SK-N-SH treated with all-trans-retinoic acid at 6 μM for 48 hours (cell line): ENCODE data around the gene RFLNA.

Source experiments
- ATAC-seq: fragments of 200-7000 bp; cut with Tn5 transposase; 3 replicates; pipeline ENCODE4 v1.9.1; 2020; ENCODE audit warnings: mild to moderate bottlenecking, moderate library complexity
- ARNTL ChIP-seq: fragments of 450-650 bp; formaldehyde crosslinking; IDR thresholded peaks from 2 replicates; pipeline ENCODE4 v1.5.0; 2020; ENCODE audit warnings: low read depth, mild to moderate bottlenecking, moderate library complexity, borderline replicate concordance
- BACH2 ChIP-seq: fragments of 250-450 bp; sonication (Bioruptor Pico); IDR thresholded peaks from 2 replicates; pipeline ENCODE4 v1.9.0; 2021; ENCODE audit warnings: mild to moderate bottlenecking, borderline replicate concordance
- CREB5 ChIP-seq: fragments of 250-450 bp; sonication (Bioruptor Pico); IDR thresholded peaks from 2 replicates; pipeline ENCODE4 v1.5.1; 2020; ENCODE audit warnings: low read depth, mild to moderate bottlenecking, moderate library complexity
- CSDC2 ChIP-seq: fragments of 250-450 bp; sonication (Bioruptor Pico); IDR thresholded peaks from 2 replicates; pipeline ENCODE4 v1.5.0; 2020; ENCODE audit warnings: mild to moderate bottlenecking, moderate library complexity
- CSRNP3 ChIP-seq: fragments of 250-450 bp; sonication (Bioruptor Pico); IDR thresholded peaks from 2 replicates; pipeline ENCODE4 v1.5.1; 2021; ENCODE audit warnings: mild to moderate bottlenecking, moderate library complexity
- ESRRG ChIP-seq: fragments of 250-450 bp; sonication (Bioruptor Pico); IDR thresholded peaks from 2 replicates; pipeline ENCODE4 v1.6.1; 2021; ENCODE audit warnings: mild to moderate bottlenecking
- GLIS3 ChIP-seq: fragments of 250-450 bp; sonication (Bioruptor Pico); IDR thresholded peaks from 2 replicates; pipeline ENCODE4 v1.5.0; 2020; ENCODE audit warnings: mild to moderate bottlenecking, moderate library complexity
- ISL1 ChIP-seq: fragments of 250-450 bp; sonication (Bioruptor Pico); IDR thresholded peaks from 2 replicates; pipeline ENCODE4 v2.1.2; 2022; ENCODE audit warnings: mild to moderate bottlenecking, moderate library complexity
- OSR1 ChIP-seq: fragments of 250-450 bp; sonication (Bioruptor Pico); IDR thresholded peaks from 2 replicates; pipeline ENCODE4 v1.8.0; 2022; ENCODE audit warnings: moderate library complexity, mild to moderate bottlenecking, inconsistent platforms
- PPARA ChIP-seq: fragments of 250-450 bp; sonication (Bioruptor Pico); IDR thresholded peaks from 2 replicates; pipeline ENCODE4 v1.5.0; 2020; ENCODE audit warnings: mild to moderate bottlenecking, borderline replicate concordance
- RARB ChIP-seq: fragments of 250-450 bp; sonication (Bioruptor Pico); IDR thresholded peaks from 2 replicates; pipeline ENCODE4 v1.8.0; 2021; ENCODE audit warnings: mild to moderate bottlenecking, moderate library complexity
- SNAI2 ChIP-seq: fragments of 250-450 bp; sonication (Bioruptor Pico); IDR thresholded peaks from 2 replicates; pipeline ENCODE4 v1.5.0; 2020; ENCODE audit warnings: mild to moderate bottlenecking, moderate library complexity
- TCF4 ChIP-seq: fragments of 250-450 bp; sonication (Bioruptor Pico); IDR thresholded peaks from 2 replicates; pipeline ENCODE4 v1.8.0; 2021; ENCODE audit warnings: mild to moderate bottlenecking, moderate library complexity, borderline replicate concordance
- TOX ChIP-seq: fragments of 250-450 bp; sonication (Bioruptor Pico); IDR thresholded peaks from 2 replicates; pipeline ENCODE4 v1.8.0; 2021; ENCODE audit warnings: mild to moderate bottlenecking, moderate library complexity, borderline replicate concordance
- ZC3H10 ChIP-seq: fragments of 250-450 bp; sonication (Bioruptor Pico); IDR thresholded peaks from 2 replicates; pipeline ENCODE4 v1.5.1; 2021; ENCODE audit warnings: mild to moderate bottlenecking, moderate library complexity
- ZFP3 ChIP-seq: fragments of 250-450 bp; sonication (Bioruptor Pico); IDR thresholded peaks from 2 replicates; pipeline ENCODE4 v1.5.0; 2020; ENCODE audit warnings: mild to moderate bottlenecking, moderate library complexity
- ZFP30 ChIP-seq: fragments of 450-650 bp; formaldehyde crosslinking; IDR thresholded peaks from 2 replicates; pipeline ENCODE4 v1.5.0; 2022; ENCODE audit warnings: mild to moderate bottlenecking, moderate library complexity
- ZNF565 ChIP-seq: fragments of 450-650 bp; formaldehyde crosslinking; conservative IDR thresholded peaks from 2 replicates; pipeline ENCODE4 v1.5.0; 2020; ENCODE audit warnings: low read depth, mild to moderate bottlenecking, moderate library complexity
- ZNF70 ChIP-seq: fragments of 450-650 bp; formaldehyde crosslinking; IDR thresholded peaks from 2 replicates; pipeline ENCODE4 v1.5.0; 2020; ENCODE audit warnings: mild to moderate bottlenecking, moderate library complexity
- ZNF8 ChIP-seq: fragments of 450-650 bp; formaldehyde crosslinking; IDR thresholded peaks from 2 replicates; pipeline ENCODE4 v1.5.0; 2020; ENCODE audit warnings: mild to moderate bottlenecking, moderate library complexity
- TF ChIP-seq, protein P1 (sequence below): fragments of 250-450 bp; sonication (Bioruptor Pico); IDR thresholded peaks from 2 replicates; pipeline ENCODE4 v1.8.0; 2020; ENCODE audit warnings: mild to moderate bottlenecking, moderate library complexity, borderline replicate concordance
- TF ChIP-seq, protein P2 (sequence below): fragments of 250-450 bp; sonication (Bioruptor Pico); IDR thresholded peaks from 2 replicates; pipeline ENCODE4 v1.8.0; 2021; ENCODE audit warnings: low read depth, mild to moderate bottlenecking, moderate library complexity, borderline replicate concordance
- TF ChIP-seq, protein P3 (sequence below): fragments of 250-450 bp; sonication (Bioruptor Pico); IDR thresholded peaks from 2 replicates; pipeline ENCODE4 v1.5.0; 2020; ENCODE audit warnings: mild to moderate bottlenecking, moderate library complexity

The RFLNA gene

GRCh38 chr12:124259154-124260066, 35.5 kb upstream of the RFLNA start:
- no peak for TF ChIP-seq ARNTL (CRISPR knock-in tag)
- no peak for TF ChIP-seq CSDC2 (CRISPR knock-in tag)
- no peak for TF ChIP-seq OSR1
- no peak for TF ChIP-seq PPARA (CRISPR knock-in tag)
- ATAC-seq, result no peak

DNA sequence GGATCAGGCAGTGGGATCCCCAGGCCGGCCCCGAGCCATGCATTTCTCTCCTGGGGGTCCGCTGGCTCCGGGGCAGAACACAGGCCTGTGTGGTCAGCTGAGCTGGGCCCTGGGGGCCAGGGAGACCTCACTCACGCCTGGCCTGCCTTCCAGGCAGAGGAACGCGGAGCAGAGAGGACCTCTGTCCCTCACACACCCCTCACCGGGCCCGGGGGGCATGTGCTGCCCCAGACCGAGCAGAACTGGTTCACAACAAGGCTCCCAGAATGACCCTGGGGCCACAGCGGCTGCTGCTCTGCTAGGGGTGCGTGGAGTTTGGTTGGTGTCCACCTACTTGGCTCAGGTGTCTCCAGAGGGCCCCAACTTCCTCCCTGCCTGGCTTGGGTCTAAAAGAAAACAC, 33.0 kb upstream of the RFLNA start:
- ATAC-seq, result no peak
- TF ChIP-seq ZNF70, result no peak
- no peak for TF ChIP-seq PPARA (CRISPR knock-in tag)
- TF ChIP-seq ZC3H10 (CRISPR knock-in tag), result no peak
- TF ChIP-seq CSDC2 (CRISPR knock-in tag), result no peak
- no peak for TF ChIP-seq RARB (CRISPR knock-in tag)
- TF ChIP-seq TOX (CRISPR knock-in tag), result no peak
- TF ChIP-seq, protein P1, sequence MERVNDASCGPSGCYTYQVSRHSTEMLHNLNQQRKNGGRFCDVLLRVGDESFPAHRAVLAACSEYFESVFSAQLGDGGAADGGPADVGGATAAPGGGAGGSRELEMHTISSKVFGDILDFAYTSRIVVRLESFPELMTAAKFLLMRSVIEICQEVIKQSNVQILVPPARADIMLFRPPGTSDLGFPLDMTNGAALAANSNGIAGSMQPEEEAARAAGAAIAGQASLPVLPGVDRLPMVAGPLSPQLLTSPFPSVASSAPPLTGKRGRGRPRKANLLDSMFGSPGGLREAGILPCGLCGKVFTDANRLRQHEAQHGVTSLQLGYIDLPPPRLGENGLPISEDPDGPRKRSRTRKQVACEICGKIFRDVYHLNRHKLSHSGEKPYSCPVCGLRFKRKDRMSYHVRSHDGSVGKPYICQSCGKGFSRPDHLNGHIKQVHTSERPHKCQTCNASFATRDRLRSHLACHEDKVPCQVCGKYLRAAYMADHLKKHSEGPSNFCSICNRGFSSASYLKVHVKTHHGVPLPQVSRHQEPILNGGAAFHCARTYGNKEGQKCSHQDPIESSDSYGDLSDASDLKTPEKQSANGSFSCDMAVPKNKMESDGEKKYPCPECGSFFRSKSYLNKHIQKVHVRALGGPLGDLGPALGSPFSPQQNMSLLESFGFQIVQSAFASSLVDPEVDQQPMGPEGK, result no peak
- no peak for TF ChIP-seq TCF4 (CRISPR knock-in tag)

DNA sequence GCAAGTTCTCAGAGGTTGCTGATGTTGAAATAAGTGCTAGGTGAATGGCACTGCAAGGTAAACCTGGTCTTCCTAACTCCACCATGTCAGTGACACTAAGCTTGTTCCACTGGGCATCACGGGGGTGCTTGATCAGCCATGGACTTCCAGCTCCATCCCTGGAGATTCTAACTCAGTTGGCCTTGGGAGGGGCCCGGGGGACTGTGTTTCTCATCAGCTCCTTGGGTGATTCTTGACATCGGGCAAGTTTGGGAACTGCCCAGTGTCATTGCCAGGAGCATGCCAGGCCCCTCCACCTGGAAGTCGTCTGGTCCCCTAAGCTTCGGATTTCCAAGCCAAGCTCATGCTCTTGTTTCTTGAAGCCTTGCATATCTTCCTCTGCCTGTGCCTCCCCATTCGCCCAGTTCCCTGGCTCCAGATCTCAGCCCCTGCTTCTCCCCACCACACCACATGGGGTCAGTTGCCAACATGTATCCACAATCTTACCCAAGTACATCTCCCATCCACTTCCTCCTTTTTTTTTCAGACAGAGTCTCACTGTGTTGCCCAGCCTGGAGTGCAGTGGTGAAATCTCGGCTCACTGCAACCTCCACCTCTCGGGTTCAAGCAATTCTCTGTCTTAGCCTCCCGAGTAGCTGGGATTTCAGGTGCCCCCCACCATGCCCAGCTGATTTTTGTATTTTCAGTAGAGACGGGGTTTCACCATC, 30.7 kb upstream of the RFLNA start:
- no peak for TF ChIP-seq ZFP30
- TF ChIP-seq TCF4 (CRISPR knock-in tag), result no peak
- no peak for TF ChIP-seq ISL1 (CRISPR knock-in tag)
- TF ChIP-seq, protein P1, result no peak
- TF ChIP-seq ZNF70, result no peak
- TF ChIP-seq, protein P2, sequence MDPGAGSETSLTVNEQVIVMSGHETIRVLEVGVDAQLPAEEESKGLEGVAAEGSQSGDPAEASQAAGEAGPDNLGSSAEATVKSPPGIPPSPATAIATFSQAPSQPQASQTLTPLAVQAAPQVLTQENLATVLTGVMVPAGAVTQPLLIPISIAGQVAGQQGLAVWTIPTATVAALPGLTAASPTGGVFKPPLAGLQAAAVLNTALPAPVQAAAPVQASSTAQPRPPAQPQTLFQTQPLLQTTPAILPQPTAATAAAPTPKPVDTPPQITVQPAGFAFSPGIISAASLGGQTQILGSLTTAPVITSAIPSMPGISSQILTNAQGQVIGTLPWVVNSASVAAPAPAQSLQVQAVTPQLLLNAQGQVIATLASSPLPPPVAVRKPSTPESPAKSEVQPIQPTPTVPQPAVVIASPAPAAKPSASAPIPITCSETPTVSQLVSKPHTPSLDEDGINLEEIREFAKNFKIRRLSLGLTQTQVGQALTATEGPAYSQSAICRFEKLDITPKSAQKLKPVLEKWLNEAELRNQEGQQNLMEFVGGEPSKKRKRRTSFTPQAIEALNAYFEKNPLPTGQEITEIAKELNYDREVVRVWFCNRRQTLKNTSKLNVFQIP (CRISPR knock-in tag), result no peak
- no peak for TF ChIP-seq ZNF8
- no peak for TF ChIP-seq CSRNP3 (CRISPR knock-in tag)
- no peak for TF ChIP-seq CREB5
- TF ChIP-seq ZFP3 (CRISPR knock-in tag), result no peak
- TF ChIP-seq, protein P3, sequence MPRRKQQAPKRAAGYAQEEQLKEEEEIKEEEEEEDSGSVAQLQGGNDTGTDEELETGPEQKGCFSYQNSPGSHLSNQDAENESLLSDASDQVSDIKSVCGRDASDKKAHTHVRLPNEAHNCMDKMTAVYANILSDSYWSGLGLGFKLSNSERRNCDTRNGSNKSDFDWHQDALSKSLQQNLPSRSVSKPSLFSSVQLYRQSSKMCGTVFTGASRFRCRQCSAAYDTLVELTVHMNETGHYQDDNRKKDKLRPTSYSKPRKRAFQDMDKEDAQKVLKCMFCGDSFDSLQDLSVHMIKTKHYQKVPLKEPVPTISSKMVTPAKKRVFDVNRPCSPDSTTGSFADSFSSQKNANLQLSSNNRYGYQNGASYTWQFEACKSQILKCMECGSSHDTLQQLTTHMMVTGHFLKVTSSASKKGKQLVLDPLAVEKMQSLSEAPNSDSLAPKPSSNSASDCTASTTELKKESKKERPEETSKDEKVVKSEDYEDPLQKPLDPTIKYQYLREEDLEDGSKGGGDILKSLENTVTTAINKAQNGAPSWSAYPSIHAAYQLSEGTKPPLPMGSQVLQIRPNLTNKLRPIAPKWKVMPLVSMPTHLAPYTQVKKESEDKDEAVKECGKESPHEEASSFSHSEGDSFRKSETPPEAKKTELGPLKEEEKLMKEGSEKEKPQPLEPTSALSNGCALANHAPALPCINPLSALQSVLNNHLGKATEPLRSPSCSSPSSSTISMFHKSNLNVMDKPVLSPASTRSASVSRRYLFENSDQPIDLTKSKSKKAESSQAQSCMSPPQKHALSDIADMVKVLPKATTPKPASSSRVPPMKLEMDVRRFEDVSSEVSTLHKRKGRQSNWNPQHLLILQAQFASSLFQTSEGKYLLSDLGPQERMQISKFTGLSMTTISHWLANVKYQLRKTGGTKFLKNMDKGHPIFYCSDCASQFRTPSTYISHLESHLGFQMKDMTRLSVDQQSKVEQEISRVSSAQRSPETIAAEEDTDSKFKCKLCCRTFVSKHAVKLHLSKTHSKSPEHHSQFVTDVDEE (CRISPR knock-in tag), result no peak
- no peak for TF ChIP-seq ESRRG (CRISPR knock-in tag)
- no peak for TF ChIP-seq SNAI2 (CRISPR knock-in tag)
- no peak for TF ChIP-seq ZNF565
- no peak for TF ChIP-seq PPARA (CRISPR knock-in tag)
- no peak for TF ChIP-seq BACH2 (CRISPR knock-in tag)
- no peak for TF ChIP-seq ARNTL (CRISPR knock-in tag)
- TF ChIP-seq GLIS3, result no peak
- TF ChIP-seq RARB (CRISPR knock-in tag), result no peak
- no peak for ATAC-seq
